Neural progenitor cell (in vitro differentiated cells): ENCODE measurements around the gene CNOT1. TPM values are rescaled to one million over a fixed set of nuclear protein-coding genes. Genes with fewer than 3 reads are reported as not detected.
A peak's percentile ranks its signal among the peaks of the same experiment; 100 is the strongest.

Source experiments
- DNase-seq: peaks from one replicate; pipeline ENCODE4 v3.0.0-alpha.2; 2016; ENCODE audit warnings: low spot score
- H2AFZ ChIP-seq: fragments of 200-600 bp; sonication (generic); replicated peaks from 2 replicates; pipeline ENCODE4 v1.6.1; 2016; ENCODE audit warnings: antibody characterized with exemption
- H3F3A ChIP-seq: fragments of 200-600 bp; sonication (generic); 2 replicates; pipeline ENCODE4 v1.6.1; 2016; ENCODE audit warnings: antibody characterized with exemption, low read depth
- H3K27ac ChIP-seq: fragments of 200-600 bp; sonication (generic); 2 replicates; pipeline ENCODE4 v1.5.1; 2016; ENCODE audit warnings: mild to moderate bottlenecking
- H3K27me3 ChIP-seq: fragments of 200-600 bp; sonication (generic); 2 replicates; pipeline ENCODE4 v1.6.1; 2016; ENCODE audit warnings: mild to moderate bottlenecking, moderate library complexity
- H3K36me3 ChIP-seq: fragments of 200-600 bp; sonication (generic); 2 replicates; pipeline ENCODE4 v1.5.1; 2016
- H3K4me1 ChIP-seq: fragments of 200-600 bp; sonication (generic); 2 replicates; pipeline ENCODE4 v1.6.1; 2016; ENCODE audit warnings: mixed run types
- H3K4me2 ChIP-seq: fragments of 200-600 bp; sonication (generic); 2 replicates; pipeline ENCODE4 v1.6.1; 2016
- H3K4me3 ChIP-seq: fragments of 200-600 bp; sonication (generic); 2 replicates; pipeline ENCODE4 v1.5.1; 2016
- H3K79me2 ChIP-seq: fragments of 200-600 bp; sonication (generic); 2 replicates; pipeline ENCODE4 v1.6.1; 2016; ENCODE audit warnings: low read depth
- H3K9ac ChIP-seq: fragments of 200-600 bp; sonication (generic); 2 replicates; pipeline ENCODE4 v1.6.1; 2016
- H3K9me3 ChIP-seq: fragments of 200-600 bp; sonication (generic); 2 replicates; pipeline ENCODE4 v1.5.1; 2016; ENCODE audit warnings: low read depth
- H4K20me1 ChIP-seq: fragments of 200-600 bp; sonication (generic); 2 replicates; pipeline ENCODE4 v1.6.1; 2016; ENCODE audit warnings: low read depth
- H3K27ac Mint-ChIP-seq: 3 replicates; pipeline ENCODE4 v1.8.0; 2021; ENCODE audit warnings: mixed read lengths
- H3K27me3 Mint-ChIP-seq: 2 replicates; pipeline ENCODE4 v1.8.0; 2022; ENCODE audit warnings: low read depth, mild to moderate bottlenecking, inconsistent platforms, moderate library complexity, mixed read lengths; ENCODE audit not compliant: insufficient read depth
- H3K36me3 Mint-ChIP-seq: 3 replicates; pipeline ENCODE4 v1.8.0; 2021; ENCODE audit warnings: mixed read lengths
- H3K4me1 Mint-ChIP-seq: 3 replicates; pipeline ENCODE4 v1.8.0; 2021; ENCODE audit warnings: mixed read lengths
- H3K4me3 Mint-ChIP-seq: 3 replicates; pipeline ENCODE4 v1.8.0; 2021; ENCODE audit warnings: mild to moderate bottlenecking, moderate library complexity, mixed read lengths
- H3K9me3 Mint-ChIP-seq: 3 replicates; pipeline ENCODE4 v1.8.0; 2020; ENCODE audit warnings: mixed read lengths
- CTCF ChIP-seq: fragments of 200-600 bp; sonication (generic); IDR thresholded peaks from 2 replicates; pipeline ENCODE4 v1.5.1; 2017; ENCODE audit warnings: antibody characterized with exemption, mild to moderate bottlenecking
- EZH2 ChIP-seq: fragments of 200-600 bp; sonication (generic); IDR thresholded peaks from 2 replicates; pipeline ENCODE4 v1.6.1; 2017; ENCODE audit warnings: antibody characterized with exemption, mild to moderate bottlenecking, moderate library complexity
- EZH2phosphoT487 ChIP-seq: fragments of 200-600 bp; sonication (generic); IDR thresholded peaks from 2 replicates; pipeline ENCODE4 v1.6.1; 2017; ENCODE audit warnings: antibody characterized with exemption
- total RNA-seq: library from RNA; depleted of rRNA; stranded (reverse); fragments of >200 nt; gene quantifications from 2 replicates; pipeline ENCODE4 v1.2.3, GENCODE V29; 2015; ENCODE audit warnings: low replicate concordance

The CNOT1 gene
- total RNA-seq, 1 donor from 2014 or later: 241 TPM

- H3K27ac Mint-ChIP-seq: no peak overlapping the region
These were observed 25.6 kb upstream of the CNOT1 start for GRCh38 chr16:58655215-58655596.

GRCh38 chr16:58654560-58655214 lies 25.1 kb upstream of the CNOT1 start:
- H3K79me2 ChIP-seq: no peaks in the 10 kb centered on the region
- DNase-seq: no peak
- H3F3A ChIP-seq: peaks cover 5% of the 10 kb centered on the region
- H4K20me1 ChIP-seq: no peaks in the 10 kb centered on the region
- Mint-ChIP-seq H3K27ac (no peak overlapping the region), H3K4me1 (peaks cover 5% of the 10 kb centered on the region), H3K27me3 (peaks cover 2% of the 10 kb centered on the region), H3K9me3 (no peaks in the 10 kb centered on the region), H3K36me3 (no peaks in the 10 kb centered on the region), H3K4me3 (no peak overlapping the region)
- TF ChIP-seq EZH2phosphoT487 (no peak), EZH2 (no peak), CTCF (no peak)
- H3K36me3 ChIP-seq: no peaks in the 10 kb centered on the region
- peaks cover 2% of the 10 kb centered on the region for H3K4me1 ChIP-seq
- H3K9me3 ChIP-seq: no peaks in the 10 kb centered on the region
- peak overlapping the region; percentile 93 for H2AFZ ChIP-seq
- H3K9ac ChIP-seq: no peak overlapping the region
- no peaks in the 10 kb centered on the region for H3K27me3 ChIP-seq
- H3K4me2 ChIP-seq: peak overlapping the region; percentile 11
- no peak overlapping the region for H3K4me3 ChIP-seq
- H3K27ac ChIP-seq: no peak overlapping the region

More at GRCh38 chr16:58655215-58655596, 25.6 kb upstream of the CNOT1 start:
- no peak for TF ChIP-seq EZH2phosphoT487
- no peak for TF ChIP-seq CTCF
- TF ChIP-seq EZH2: no peak
- peaks cover 2% of the 10 kb centered on the region for H3K4me1 ChIP-seq
- Mint-ChIP-seq H3K27me3 (no peaks in the 10 kb centered on the region), H3K4me3 (no peak overlapping the region), H3K9me3 (no peaks in the 10 kb centered on the region), H3K36me3 (no peaks in the 10 kb centered on the region), H3K4me1 (peaks cover 5% of the 10 kb centered on the region)
- no peaks in the 10 kb centered on the region for H4K20me1 ChIP-seq
- DNase-seq: no peak
- H3K36me3 ChIP-seq: no peaks in the 10 kb centered on the region
- H3F3A ChIP-seq: peaks cover 5% of the 10 kb centered on the region
- H3K27ac ChIP-seq: no peak overlapping the region
- no peaks in the 10 kb centered on the region for H3K27me3 ChIP-seq
- H2AFZ ChIP-seq: no peak overlapping the region
- no peaks in the 10 kb centered on the region for H3K9me3 ChIP-seq
- H3K79me2 ChIP-seq: no peaks in the 10 kb centered on the region
- H3K4me3 ChIP-seq: no peak overlapping the region
- H3K4me2 ChIP-seq: no peak overlapping the region
- no peak overlapping the region for H3K9ac ChIP-seq

- Mint-ChIP-seq H3K4me1 (peaks cover 5% of the 10 kb centered on the region), H3K36me3 (no peaks in the 10 kb centered on the region), H3K9me3 (no peaks in the 10 kb centered on the region), H3K27me3 (peaks cover 2% of the 10 kb centered on the region), H3K4me3 (no peak overlapping the region), H3K27ac (no peak overlapping the region)
- Histone ChIP-seq H4K20me1 (no peaks in the 10 kb centered on the region), H3K27me3 (no peaks in the 10 kb centered on the region), H3K27ac (no peak overlapping the region), H2AFZ (peak overlapping the region; percentile 39), H3K9ac (no peak overlapping the region), H3K4me1 (peaks cover 8% of the 10 kb centered on the region), H3K4me2 (no peak overlapping the region), H3K36me3 (no peaks in the 10 kb centered on the region), H3K79me2 (no peaks in the 10 kb centered on the region), H3K9me3 (no peaks in the 10 kb centered on the region), H3K4me3 (no peak overlapping the region), H3F3A (peaks cover 5% of the 10 kb centered on the region)
- peak; percentile 56 for DNase-seq
- TF ChIP-seq EZH2phosphoT487: no peak
- no peak for TF ChIP-seq CTCF
- TF ChIP-seq EZH2: no peak
These were observed 23.1 kb upstream of the CNOT1 start for GRCh38 chr16:58652741-58653140.
